PFSK-1 (cell line): ENCODE results near the gene EFNA5.

Source experiments
- POLR2AphosphoS5 ChIP-seq: IDR thresholded peaks from 2 replicates; pipeline ENCODE4 v1.6.1; 2012; ENCODE audit warnings: low read depth, mild to moderate bottlenecking, control low read depth, low read length, moderate library complexity
- REST ChIP-seq, 2 experiments: IDR thresholded peaks; 2 replicates each; pipeline versions ENCODE4 v1.6.1 to v1.8.0; 2011 to 2012; ENCODE audit warnings: low read depth in 2 of 2, low read length in 2 of 2, control low read depth in 1 of 2, inconsistent platforms in 1 of 2, mild to moderate bottlenecking in 1 of 2, moderate library complexity in 1 of 2; ENCODE audit not compliant: insufficient read depth in 1 of 2
- SIN3A ChIP-seq: IDR thresholded peaks from 2 replicates; pipeline ENCODE4 v1.6.1; 2012; ENCODE audit warnings: mild to moderate bottlenecking, low read length, moderate library complexity, borderline replicate concordance; ENCODE audit not compliant: insufficient read depth

- no peak for TF ChIP-seq REST (IDR thresholded peaks at IDR 0.05; ENCODE audit: insufficient read depth in 1 of 2, low read depth in 2 of 2, low read length in 2 of 2)
- TF ChIP-seq SIN3A = no peak
- TF ChIP-seq POLR2AphosphoS5 = no peak
Observed at GRCh38 chr5:107459605-107460004, 211.1 kb downstream of the EFNA5 start.
